ENCODE data around the gene RXRA.

The RXRA gene

DNA sequence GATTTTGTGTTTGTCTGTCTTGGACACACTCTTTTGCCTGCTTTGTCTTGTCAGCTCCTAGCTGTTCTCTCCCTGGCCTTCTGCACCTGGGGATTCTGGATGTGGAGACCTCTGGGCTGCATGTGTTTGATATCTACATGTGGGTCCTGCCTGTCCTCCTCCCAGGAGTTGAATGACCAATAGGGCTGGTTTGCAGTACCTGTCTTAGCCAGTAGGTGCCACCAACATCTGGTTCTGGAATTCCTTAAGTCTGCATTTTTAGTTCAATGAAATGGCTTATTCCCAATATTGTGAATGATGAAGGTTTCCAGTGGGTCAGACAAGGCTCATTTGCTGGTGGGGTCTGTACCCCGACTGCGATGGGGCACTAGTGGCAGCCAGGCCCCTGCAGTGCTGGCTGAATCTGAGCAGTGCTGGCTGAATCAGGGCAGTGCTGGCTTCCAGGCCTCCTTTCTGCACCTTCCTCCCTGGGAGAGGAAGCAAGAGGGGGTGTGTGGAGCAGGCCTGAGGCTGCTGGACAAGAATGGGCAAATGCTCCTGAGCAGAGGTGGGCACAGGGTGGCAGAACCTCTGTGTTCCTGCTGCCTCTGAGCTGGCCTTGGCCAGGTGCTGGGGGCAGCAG is 73.3 kb downstream of the RXRA start:
- peak; percentile 56 for DNase-seq (ENCODE audit: low spot score)

DNA sequence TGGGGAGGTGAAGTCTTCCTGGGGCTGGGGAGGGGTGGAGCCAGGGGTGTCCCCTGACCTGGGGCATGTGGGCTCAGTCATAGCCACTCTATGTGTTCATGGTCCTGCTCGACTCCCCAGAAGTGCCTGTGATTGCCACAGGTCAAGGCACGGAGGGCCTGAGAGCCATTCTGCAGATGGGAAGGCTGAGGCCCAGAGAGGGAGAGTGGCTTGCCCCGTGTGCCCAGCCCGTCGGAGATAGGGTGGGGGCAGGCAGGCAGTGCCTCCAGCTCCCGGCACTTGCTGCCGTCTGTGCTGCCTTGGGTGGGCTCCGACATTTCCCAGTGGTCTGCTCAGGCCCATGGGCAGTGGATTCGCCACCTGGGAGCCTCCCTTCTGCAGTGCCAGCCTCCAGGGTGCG is 74.0 kb downstream of the RXRA start:
- no peak for DNase-seq (ENCODE audit: low spot score)

DNA sequence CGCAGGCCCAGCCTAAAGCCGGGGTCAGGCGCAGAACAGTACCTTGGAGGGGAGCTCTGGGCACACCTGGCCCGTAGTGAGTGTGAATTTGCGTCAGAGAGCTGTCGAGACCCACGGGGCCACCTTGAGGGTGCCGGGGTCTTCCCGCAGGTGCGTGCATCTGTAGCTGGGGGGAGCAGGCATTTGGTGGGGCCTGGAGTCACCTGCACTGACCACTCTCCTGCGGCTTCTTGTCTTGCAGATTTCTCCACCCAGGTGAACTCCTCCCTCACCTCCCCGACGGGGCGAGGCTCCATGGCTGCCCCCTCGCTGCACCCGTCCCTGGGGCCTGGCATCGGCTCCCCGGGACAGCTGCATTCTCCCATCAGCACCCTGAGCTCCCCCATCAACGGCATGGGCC is 75.1 kb downstream of the RXRA start:
- no peak for DNase-seq (ENCODE audit: low spot score)

DNA sequence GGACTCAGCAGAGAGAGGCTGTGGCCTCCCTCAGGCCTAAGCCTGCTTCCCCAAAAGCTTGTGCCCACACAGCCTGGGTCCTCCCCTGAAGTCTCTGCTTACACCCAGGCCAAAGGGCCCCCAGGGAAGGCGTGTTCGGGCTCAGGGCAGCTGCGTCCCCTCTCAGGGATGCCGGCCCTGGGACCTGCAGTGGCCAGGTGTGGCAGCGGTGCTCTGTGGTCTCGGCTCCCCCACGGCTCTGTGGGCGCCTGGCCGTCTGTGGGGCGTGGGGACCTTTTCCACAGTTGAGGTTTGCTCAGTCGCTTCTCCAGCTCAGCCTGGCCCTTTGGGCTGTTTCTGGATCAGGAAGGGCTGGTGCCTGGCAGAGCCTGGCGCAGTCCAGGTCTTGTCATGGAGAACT is 75.9 kb downstream of the RXRA start:
- DNase-seq (ENCODE audit: low spot score): no peak

DNA sequence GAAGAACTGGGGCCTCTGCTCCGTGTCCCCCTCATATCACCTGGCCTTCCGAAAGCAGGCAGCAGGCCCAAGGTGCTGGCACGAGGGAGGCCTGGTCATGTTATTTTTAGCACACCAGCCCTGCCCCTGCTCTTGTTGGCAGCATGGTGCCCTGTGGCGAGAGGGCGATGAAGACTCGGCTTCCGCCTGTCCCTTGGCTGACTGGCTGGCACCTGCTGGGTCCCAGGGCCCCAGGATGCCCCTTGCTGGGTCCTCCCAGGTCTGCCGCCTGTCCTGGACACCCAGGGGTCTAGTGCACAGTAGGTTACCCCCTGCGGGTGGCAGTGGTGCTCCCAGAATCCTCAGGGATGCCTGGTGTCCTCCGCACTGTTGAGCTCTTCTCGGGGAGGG is 77.0 kb downstream of the RXRA start:
- no peak for DNase-seq (ENCODE audit: low spot score)

DNA sequence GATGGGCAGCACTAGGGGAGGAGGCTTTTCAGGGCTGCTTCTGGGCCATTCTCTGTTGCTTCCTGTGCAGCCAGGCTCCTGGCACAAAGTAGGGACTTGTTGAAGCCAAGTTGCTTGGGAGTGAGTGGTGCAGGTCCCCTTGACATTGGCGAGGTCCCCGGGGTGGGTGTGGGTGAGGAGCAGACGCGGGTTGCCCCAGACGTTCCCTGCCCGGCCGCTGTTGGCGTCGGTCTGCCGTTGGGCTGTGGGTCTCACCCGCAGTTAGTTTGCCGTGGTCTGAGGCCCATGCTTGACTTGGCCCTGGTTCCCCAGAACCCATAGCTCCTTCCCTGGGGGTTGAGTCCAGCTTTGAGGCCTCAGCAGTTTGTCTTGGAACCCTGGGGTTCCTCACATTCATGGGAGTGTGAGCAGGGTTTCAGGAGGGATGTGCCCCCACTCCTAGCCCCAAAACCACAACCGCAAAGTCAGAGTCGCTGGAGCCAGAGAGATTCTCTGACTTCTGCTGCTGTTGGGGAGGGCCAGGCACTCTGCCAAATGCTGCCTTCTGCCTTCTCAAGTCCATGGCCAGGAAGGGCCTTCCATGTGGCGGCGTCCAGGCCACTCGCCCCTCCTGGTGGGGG is 77.5 kb downstream of the RXRA start:
- peak; percentile 86 for DNase-seq (ENCODE audit: low spot score)

DNA sequence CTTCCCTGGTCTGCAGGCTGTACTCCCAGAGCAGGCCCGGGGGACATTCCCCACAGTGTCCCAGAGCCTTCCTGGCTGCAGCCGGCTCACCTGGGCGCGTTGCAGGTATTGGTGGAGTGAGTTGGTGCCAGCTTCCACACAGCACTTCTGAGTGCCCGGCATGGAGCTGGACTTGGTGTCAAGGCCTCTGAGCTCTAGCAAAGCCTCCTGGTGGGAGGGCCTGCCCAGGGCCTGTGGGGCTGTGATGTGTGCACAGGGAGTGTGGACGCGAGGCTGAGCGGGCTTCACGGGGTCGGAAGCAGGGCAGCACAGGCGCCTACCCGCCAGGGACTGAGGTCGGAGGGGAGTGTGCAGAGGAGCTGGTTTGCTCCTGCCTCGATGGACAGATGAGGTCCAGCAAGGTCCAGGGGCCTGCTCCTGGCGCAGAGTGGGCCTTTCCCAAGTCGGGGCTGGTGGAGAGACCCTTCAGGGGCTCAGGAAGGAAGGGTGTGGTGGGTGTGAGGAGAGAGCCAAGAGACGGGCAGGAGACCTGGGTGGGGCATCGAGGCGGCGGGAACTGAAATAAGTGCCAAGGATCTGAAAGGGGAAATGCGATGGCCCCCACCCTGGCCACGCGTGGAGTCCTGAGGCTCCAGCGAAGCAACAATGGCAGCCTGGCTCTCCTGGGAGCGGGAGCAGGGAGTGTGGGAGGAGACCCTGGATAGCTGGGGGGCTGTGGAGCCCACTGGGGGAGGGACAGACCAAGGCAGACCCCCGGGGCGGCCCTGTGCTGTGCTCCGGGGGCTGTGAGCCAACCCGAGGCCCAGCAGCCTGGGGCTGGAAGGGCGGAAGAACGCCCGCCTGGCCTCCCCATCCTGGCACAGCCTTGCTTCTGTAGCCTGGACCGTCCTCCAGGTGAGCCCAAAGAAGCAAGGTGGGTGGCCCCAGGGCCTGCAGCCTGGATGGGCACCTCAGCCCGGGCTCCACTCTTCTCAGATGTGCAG is 78.4 kb downstream of the RXRA start:
- no peak for DNase-seq (ENCODE audit: low spot score)

DNA sequence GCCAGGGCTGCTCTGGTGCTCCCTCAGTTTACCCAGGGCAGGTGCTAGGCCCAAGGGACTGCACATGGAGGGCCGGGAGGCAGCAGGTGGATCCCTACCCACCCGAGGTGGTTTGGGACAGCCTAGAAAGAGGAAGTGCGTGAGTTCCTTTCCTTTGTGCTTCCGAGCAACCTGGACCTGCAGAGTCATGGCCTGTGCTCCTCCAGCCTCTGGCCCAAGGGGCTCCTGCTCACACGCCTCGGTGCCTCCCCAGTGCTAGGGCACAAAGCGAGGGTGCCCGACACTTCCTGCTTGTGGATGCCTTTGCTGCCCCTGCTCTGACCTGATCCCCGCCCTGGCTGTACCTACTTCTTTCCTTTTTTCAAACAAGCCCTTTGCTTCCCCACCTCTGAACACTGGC is 79.3 kb downstream of the RXRA start:
- DNase-seq (ENCODE audit: low spot score): no peak

DNA sequence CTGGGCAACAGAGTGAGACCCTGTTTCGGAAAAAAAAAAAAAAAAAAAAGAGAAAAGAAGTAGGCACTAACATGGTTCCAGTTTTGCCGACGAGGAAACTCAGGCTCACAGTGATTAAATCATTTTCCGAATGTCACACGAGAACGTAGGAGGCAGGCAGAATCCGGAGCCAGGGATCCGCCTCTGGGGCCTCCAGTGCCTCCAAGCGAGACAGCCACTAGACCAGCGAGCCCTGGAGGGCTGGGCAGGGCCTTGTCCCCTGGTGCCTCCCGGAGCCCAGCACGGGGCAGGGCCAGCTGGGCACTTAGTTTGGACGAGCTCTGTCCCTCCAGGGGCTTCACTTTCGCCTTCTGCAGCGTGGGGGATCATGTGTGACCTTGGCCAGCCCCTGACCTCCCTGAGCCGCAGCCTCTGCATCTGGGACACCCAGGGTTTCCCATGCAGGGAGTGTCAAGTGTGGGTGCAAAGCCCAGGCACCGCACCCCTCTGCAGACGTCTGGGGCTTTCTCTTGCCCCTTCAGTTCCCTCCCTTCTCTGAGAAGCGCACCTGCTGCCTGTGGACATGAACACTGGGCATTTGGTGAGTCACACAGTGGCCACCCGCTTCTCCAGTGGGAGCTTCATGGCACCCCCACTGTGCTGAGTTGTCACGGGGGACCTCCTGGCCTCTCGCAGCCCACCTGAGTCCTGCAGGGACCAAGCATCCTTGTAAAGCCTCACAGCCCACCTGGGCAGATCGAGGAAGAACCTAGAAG is 80.3 kb downstream of the RXRA start:
- DNase-seq (ENCODE audit: low spot score): peak; percentile 53

DNA sequence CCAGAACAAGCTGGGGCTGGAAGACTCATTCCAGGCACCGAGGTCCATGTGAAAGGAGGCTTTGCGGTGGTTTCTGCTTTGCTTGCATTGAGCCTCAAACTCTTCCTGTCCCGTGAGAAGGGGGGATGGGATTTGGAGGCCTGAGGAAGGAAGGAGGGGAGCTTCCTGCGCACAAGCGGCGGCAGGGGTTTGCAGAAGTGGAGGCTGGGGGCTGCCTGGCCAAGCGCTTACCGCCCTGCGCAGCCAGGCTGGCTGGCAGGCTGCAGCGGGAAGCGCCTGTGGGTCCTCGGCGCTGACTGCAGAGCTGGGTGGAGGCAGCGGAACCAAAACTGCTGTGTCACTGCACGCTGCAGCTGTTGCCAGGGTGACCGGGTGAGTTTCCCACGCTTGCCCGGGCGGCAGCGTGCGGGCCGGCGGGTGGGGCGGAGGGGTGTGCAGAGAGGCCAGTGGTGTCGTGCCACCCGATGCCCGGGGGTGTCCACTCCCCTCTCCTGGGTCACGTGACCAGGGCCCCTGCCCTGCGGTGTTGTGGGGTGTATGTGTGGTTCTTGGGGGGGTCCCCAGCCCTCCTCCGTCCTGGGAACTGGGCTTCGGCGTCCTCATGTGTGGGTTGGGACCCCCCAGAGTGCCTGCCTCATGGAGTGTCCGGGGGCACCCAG is 81.0 kb downstream of the RXRA start:
- peak; percentile 97 for DNase-seq (ENCODE audit: low spot score)

DNA sequence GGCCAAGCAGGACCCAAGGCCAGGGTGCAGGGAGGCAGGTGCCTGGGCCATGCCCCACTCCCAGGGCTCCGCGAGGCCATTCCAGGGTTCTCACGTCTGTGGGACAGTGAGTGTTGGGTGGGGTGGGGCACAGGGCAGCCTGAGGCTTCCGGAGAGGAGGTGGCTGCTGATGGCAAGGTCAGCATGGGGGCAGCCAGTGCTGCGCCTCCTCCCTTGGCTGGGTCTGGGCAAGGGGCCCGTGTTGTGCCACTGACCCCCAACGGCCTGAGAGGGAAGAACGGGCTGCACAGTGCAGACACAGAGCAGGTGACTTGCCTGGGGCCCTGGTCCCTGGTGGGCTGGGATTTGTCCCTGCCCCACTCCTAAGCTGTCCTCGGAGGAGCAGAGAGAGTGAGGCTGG is 82.1 kb downstream of the RXRA start:
- DNase-seq (ENCODE audit: low spot score): no peak

DNA sequence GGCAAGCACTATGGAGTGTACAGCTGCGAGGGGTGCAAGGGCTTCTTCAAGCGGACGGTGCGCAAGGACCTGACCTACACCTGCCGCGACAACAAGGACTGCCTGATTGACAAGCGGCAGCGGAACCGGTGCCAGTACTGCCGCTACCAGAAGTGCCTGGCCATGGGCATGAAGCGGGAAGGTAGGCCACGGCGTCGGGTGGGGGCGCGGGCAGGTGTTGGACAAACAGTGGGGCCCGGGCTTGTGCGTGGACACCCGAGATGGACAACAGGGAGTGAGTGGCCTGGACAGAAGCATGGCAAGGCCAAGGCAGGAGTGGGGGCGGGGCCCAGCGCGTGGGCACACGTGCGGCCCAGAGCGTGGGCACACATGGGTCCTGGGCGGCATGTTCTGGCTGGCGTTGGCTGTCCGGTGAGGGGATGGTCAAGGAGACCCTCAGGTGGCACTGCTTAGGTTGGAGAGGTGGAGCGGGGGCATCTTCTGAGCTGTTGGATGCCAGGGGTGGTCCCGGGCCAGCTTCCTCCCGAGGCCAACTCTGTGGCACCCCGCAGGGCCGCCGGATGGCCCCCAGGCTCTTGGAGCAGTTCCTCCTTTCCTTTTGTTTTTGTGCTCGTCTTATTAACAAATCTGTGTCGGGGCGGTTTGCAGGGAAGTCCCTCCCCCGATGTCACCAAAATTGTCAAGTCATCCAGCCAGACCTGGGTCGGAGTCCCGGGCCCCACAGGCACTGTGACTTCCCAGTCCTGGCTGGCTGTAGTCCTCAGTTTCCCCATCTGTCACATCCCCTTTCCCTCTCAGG is 82.9 kb downstream of the RXRA start:
- DNase-seq (ENCODE audit: low spot score): no peak

DNA sequence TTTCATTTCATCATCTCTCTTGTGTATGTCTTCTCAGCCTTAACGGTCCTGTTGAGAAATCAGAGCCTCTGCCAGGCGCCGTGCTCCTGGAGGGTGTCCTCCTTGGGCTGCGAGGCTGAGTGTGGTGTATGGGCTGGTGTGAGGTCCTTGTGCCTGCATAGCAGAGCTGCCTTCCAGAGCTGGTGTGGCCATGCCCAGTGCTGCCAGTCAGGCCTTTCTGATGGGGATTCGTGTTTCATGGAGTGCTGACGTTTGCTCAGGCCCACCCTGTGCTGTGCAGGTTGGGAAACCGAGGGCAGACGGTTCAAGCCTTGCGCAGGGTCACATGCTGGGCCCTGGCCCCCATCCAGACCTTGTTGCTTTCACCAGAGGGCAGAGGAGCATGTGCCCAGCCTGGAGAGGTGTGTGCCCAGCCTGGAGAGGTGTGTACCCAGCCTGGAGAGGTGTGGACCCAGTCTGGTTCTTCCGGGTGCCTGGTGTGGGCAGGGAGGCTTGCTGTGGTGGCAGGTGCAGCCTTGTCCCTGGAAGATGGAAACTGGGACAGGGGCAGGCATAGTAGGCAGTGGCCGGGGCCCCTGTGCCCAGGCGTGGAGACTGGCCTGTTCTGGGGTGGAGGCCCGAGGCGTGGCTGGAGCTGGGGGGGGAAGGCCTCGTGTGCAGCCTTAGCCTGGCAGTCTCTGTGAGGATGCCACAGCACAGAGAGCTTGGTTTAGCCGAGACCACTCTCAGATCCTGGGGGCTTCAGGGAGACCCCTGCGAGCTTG is 84.0 kb downstream of the RXRA start:
- DNase-seq (ENCODE audit: low spot score): no peak

DNA sequence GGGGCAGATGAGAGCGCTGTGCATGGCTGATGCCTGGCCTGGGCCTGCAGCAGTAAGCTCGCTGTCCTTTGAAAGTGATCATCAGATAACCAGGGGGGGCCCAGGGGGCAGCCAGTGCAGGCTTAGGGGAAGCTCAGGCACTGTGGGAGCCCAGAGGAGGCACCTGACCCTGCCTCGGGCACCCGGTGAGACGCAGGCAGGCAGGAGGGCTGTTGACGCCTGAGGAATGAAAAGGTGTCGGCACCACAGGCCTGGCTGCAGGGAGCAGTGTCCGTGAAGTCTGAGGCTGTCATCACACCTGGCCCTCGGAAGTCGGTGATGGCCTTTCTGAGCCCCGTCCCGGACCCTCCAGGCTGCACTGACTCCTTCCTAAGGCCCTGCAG is 84.6 kb downstream of the RXRA start:
- DNase-seq (ENCODE audit: low spot score): no peak

DNA sequence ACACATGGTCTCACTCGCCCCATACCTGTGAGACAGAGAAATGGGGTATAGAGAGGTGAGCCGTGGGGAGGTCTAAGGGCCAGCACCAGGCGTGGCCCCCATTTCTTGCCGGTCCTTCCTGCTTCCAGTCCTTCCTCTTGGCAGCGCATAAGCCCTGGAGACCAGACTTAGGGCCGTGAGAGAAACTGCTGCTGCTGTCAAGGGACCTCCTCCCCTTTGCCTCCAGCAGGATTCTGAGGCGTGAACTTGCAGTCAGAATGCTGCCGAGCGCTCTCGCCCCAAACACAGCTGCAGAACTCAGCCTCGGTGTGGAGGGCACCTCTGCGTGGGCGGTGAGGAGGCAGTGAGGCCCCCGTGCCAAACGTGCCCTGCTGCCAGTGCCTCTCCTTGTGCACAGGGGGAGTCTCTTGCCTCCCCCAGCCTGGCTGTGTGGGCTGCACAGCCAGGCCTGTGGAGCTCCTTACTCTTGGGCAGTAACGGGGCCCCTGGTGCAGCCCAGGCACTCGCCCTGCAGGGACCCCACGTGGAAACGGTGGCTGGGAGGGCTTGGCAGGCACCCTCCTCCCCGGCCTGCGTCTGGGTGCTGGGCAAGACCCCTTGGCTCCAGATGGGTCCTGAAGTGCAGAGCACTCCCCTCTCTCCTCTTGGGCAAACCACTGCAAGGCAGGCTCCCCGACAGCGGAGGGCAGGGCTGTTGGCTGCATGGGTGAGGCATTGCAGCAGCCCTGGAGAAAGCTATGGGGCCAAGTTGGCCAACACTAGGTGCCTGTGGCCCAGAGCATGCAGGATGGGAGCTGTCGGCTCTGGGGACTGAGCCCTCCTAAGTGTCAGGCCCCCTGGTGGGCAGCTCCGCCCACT is 85.4 kb downstream of the RXRA start:
- no peak for DNase-seq (ENCODE audit: low spot score)

DNA sequence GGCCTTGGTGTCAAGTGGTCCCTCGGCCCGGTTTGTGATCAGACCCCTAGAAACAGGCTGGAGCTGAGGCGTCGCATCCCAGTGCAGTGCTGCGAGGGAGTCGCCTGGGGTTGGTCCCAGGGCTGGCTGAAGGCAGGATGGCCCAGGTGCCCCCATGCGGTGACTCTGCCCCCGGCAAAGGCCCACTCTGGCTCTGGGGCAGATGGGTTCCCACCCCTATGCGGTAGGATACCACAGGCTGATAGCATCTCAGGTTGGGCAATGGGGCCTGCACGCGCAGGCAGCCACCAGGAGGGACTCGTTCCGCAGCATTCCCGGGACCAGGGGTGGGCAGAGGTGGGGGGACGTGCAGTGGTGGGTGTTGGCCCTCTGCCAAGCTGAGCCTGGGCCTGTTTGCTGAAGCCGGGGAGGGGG is 86.0 kb downstream of the RXRA start:
- DNase-seq (ENCODE audit: low spot score): no peak

DNA sequence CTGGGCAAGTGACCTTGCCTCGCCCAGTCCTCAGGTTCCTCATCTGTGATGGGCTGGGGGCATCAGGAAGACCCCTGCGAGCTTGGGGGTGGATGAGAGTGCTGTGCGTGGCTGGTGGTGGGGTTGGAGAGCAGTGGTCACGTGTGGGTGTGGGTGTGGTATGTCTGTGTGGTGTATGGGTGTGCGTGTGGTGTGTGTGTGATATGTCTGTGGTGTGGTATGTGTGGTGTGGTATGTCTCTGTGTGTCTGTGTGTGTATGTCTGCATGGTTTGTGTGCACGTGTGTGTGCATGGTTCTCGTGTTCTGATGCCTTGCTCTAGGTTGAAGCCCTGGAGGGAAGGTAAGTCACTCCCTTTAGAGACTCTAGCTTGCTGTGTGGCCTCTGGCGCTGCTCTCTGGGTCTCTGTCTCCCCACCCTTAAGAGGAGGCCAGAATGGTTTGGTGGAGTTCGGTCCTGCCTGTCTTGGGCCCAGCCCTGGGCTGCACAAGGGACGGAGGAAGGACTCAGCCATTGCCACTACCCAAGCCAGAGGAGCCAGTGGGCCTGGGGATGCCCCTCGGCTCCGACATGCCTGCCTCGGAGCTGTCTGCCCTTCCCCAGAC is 87.0 kb downstream of the RXRA start:
- no peak for DNase-seq (ENCODE audit: low spot score)

DNA sequence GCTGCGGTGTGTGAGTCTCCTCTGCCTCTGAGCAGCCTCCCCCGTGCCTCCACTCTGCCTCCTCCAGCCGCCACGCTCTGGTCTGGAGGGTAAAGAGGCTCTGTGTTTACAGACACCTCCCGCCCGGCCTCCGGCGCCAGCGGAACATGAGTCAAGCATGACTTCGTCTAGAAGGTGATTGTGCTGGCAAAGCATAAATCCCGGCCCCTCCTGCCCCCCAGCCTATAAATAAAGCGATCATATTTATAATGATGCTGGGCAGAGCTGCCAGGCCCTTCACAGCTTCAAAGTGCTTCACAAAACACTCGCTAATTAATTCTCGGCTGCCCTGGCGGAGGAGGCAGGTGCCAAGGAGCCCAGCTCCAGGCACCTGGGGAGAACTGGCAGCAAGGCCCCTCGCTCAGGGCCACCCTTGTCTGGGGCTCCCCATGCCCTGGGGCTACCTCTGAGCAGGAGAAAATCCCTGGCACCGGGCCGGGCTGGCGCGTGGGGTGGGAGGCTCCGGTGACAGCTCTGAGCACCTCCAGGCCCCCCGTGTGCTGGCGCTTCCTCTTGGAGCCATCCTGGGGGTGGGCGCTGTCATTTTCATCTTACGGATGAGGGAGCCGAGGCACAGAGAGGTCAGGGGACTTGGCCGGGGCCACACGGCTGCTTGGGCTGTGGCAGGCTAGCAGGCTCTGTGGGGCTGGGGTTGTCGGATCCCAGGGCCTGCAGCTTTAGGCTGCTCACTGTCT is 87.8 kb downstream of the RXRA start:
- DNase-seq (ENCODE audit: low spot score): peak; percentile 89
